GM21381 (cell line): ENCODE data around the gene MVB12A.

ENCODE experiments used
- ATAC-seq: cut with Tn5 transposase; IDR thresholded peaks from one replicate; pipeline ENCODE4 v1.9.1; 2021; ENCODE audit warnings: mild to moderate bottlenecking, moderate library complexity; ENCODE audit not compliant: unreplicated experiment

Gene MVB12A

GRCh38 chr19:17419621-17420474, at the start of gene MVB12A:
Gene MVB12A (plus strand): TSS chr19:17420047. CDS start chr19:17420136, 89 bp downstream.
- peak; percentile 88 for ATAC-seq

DNA sequence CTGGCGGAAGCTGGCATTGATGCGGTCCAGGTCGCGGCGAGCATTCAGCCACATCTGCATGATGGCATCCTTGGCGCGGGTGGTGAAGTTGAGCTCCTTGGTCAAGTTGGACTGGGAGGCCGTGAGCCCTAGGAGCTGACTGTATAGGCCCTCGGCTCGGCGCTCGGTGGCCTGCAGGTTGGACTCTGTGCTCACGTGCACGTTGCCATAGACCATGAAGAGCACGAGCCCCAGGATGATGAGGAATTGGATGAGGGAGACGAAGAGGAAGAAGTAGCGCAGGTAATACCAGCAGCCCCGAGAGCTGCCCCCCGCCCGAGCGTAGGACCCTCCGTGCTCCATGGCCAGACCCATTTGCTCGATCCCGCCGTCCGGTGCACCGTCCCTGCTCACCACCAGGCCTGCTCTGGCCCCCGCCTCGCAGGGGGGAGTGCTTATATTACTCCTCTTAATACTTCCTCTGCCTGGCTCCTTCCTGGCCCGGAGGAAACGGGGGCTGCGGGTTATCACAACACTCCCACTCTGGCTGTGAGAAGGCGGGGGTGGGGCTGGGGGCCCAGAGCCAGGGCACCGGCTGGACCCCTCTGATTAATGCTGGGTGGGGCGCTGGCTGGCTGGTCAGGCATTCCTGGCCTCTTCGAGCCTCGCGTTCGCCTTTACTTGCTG, 42.8 kb upstream of the MVB12A start, which contains the start of gene PLVAP:
Gene PLVAP (minus strand): TSS at position 408 of the 666 bp plus-strand sequence. CDS start 54 bp downstream, at position 354.
- no peak for ATAC-seq

DNA sequence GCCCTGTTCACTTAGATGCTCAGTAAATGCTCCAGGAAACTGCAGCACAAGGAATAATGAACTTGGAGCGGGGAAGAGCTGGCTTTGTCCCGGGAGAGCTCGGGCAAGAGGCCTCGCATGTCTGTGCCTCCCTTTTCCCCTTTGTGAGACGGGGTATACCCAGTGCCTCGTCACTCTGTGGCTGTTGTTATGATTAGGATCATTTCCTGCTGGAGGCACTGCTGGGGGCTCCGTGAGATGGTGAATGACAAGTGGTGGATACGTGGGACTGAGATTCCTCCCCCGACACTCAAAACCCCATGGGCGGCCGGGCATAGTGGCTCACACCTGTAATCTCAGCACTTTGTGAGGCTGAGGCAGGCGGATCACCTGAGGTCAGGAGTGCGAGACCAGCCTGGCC, 41.6 kb upstream of the MVB12A start:
- ATAC-seq, result no peak

GRCh38 chr19:17379221-17379631, 40.6 kb upstream of the MVB12A start:
- no peak for ATAC-seq

GRCh38 chr19:17380426-17381138, 39.3 kb upstream of the MVB12A start:
- ATAC-seq, result no peak

GRCh38 chr19:17385878-17386611, 33.8 kb upstream of the MVB12A start:
- no peak for ATAC-seq

DNA sequence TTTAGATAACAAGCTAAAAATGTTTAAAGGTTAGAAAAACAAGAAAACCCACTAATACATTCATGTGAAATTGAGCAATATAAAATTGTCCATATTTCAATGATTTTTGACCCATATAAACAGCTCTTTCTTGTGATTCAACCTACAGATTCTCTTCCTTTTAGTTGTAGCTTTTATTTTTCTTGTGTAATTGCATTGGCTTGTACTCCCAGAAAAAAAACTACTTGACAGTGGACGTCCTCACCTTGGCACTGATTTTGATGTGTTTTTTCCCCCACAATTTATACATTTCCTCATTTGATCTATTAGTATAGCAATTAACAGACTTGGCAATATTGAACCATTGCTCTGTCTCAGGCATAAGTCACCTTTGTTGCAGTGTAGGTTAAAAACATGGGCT, 30.6 kb upstream of the MVB12A start:
- no peak for ATAC-seq

DNA sequence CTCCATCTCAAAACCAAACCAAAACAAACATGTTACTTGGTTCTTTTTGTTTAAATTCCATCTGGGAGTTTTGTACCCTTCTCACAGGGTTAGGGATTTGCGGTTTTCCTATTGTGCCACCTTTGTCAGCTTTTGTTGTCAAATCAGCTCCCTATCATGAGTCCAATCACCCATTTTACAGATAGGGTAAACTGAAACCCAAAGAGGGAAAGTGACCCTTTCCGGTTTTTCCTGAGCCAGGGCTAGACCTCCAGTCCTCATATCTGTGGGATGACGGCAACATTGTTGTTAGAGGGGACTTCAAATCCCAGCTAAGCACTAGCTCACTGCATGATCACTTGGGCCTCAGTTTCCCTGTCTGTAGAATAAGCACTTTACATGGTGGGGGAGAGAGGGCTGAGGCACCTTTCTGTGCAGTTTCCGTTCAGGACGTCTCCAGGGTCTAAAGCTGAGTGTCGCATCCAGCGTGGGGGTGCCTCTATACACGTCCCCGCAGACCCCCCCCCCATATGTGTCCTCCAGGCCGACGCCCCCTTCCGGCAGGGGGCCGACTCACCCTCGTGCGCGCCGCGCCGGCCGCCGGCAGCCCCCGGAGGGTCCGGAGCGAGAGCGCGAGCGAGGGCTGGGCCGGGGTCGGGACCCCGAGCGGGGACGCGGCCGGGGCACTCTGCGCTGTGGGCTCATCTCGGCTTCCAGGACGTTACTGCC, 29.7 kb upstream of the MVB12A start:
- no peak for ATAC-seq

GRCh38 chr19:17390665-17391370, 29.0 kb upstream of the MVB12A start:
- peak; percentile 92 for ATAC-seq

- ATAC-seq, result no peak
These were observed 28.3 kb upstream of the MVB12A start for GRCh38 chr19:17391371-17392151.

DNA sequence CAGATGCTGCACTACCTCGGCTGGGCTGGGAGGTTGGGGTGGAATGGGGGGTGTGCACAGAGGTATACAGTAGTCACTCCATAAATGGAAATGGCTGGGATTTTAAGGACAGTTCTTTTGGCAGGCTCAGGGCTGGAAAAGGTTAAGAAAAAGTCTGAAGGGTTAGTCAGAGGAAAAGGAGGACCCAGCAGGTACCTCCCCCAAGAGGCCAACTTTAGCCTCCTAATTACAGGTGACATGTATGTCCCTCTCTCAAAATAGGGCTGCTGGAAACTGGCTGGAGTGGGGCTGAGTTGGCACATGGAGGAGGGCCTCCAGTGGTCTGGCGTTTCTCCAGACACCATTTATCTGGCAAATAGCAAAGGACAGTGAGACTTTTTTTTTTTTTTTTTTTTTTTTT, 26.8 kb upstream of the MVB12A start:
- ATAC-seq, result no peak

DNA sequence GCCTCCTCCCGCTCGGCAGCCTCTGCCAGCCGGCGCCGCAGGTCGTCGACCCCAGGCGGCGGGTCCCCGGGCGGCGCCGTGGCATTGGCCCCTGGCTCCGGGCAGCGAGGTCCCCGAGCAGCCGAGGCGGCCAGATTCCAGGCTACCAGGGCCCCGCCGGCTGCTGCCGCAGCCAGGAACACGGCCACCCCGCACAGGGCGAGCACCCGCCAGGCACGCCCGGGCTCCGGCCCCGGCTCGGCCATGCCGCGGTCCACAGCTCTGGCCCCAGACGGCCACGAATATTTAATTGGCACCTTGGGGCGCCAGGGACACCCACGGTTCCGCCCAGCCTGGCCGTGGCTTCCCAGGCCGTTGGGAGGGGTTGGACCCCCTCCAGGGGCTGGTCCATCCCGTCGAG, 25.9 kb upstream of the MVB12A start, which contains the start of gene CCDC194:
Gene CCDC194 (minus strand): TSS at position 283 of the 400 bp plus-strand sequence. CDS start 38 bp downstream, at position 245.
- no peak for ATAC-seq

DNA sequence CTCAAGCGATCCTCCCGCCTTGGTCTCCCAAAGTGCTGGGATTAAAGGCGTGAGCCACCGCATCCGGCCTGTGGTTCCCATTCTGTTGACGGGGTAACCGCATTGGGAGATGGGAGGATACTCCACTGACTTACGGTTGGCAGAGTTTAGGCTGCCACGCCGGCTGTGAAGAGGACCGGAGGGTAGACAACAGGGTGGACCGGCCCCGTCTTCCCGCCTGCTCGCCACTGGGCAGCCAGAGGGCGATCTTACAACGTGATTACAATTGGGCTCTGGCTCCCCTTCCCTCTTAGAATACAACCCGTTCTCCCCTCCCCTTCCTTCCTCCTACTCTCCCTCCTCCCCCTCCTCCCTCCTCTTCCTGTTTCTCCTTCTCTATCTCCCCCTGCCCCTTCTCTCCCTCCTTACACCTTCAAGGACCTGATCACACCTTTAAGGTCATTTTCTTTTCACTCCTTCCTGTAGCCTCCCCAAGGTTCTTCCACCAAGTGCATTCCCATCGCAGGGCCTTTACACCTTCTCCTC, 24.9 kb upstream of the MVB12A start:
- ATAC-seq, result no peak

- ATAC-seq, result no peak
These were observed 20.8 kb upstream of the MVB12A start for GRCh38 chr19:17398902-17399527.

- no peak for ATAC-seq
These were observed 18.2 kb upstream of the MVB12A start for GRCh38 chr19:17401628-17402027.

DNA sequence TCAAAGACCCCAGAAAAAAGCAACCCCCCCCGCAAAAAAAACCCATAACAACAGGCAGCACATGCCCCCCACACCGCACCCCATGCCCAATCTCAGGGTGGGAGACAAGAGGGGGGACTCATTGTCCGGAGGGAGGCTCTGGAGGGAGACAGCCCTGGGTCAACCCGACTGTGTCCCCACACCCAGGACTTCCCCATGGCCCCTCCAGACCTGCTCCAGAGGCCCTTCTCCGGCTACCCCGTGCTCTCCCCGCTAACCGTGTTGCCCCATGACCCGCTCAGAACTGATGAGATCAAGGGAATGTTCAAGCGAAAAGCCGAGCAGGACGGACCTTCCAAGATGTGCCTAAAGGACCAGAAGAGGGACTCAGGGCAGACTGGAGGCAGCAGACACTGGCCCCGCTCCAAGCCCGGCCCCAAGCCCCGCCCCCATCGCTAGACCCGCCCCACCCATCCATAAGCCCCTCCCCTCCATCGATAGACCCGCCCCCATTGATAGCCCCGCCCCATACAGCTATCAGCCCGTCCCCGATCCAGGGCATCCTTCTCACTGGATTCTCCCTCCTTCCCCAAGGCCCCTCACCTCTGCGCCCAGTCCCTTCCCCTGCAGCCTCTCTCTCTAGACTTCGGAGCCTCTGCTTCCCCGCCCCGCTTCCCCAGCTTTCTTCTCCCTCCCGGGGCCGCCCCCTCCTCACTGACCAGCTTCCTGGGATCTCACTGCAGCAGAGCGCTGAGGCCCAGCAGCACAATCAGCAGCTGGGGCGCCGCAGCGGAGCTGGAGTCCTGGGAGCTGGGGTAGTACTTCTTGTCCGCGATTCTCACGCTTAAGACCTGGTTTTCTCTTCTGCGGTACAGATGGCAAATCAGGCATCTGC, 16.6 kb upstream of the MVB12A start:
- no peak for ATAC-seq

DNA sequence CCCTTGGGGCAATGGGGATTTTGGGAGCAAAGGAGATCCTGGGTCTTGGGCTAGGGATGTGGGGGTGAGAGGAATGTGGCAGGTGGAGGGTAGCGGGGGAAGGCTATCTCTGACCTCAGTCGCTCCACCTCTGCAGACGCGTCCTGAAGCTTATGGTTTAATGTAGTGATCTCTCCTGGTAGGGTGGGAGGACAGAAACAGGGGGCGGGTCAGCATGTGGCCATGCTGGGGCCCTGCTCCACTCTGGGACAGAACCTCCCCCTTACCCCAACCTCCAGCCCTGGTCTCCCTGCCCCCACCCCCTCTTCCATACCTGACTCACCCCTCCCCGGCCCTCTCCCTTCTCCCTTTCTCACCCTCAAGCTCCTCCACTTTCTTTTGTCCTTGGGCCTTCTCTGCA, 15.8 kb upstream of the MVB12A start:
- no peak for ATAC-seq
